HG02973 (cell line): ENCODE results near the gene KCNB1.
"Not testable (repeated sequence)": the region's sequence is repeated elsewhere in the genome, so short reads cannot be mapped to it uniquely, and the experiment has no call there.

Experiments used
- ATAC-seq: cut with Tn5 transposase; IDR thresholded peaks from one replicate; pipeline ENCODE4 v1.9.1; 2021; ENCODE audit warnings: moderate library complexity; ENCODE audit not compliant: unreplicated experiment

The KCNB1 gene

GRCh38 chr20:49411221-49411925 lies 71.1 kb downstream of the KCNB1 start:
- no peak for ATAC-seq

- not testable (repeated sequence) for ATAC-seq
These were observed 72.4 kb downstream of the KCNB1 start for GRCh38 chr20:49409975-49410621.

GRCh38 chr20:49409302-49409974 lies 73.0 kb downstream of the KCNB1 start:
- ATAC-seq: no peak

- ATAC-seq: no peak
These were observed 73.9 kb downstream of the KCNB1 start for GRCh38 chr20:49408509-49409104.

GRCh38 chr20:49406666-49407065 lies 75.8 kb downstream of the KCNB1 start:
- ATAC-seq: no peak

GRCh38 chr20:49405696-49406095 lies 76.8 kb downstream of the KCNB1 start:
- ATAC-seq: no peak

- no peak for ATAC-seq
These were observed 77.3 kb downstream of the KCNB1 start for GRCh38 chr20:49405062-49405683.

- no peak for ATAC-seq
These were observed 78.0 kb downstream of the KCNB1 start for GRCh38 chr20:49404461-49404860.

GRCh38 chr20:49403911-49404310 lies 78.6 kb downstream of the KCNB1 start:
- ATAC-seq: no peak

- no peak for ATAC-seq
These were observed 79.5 kb downstream of the KCNB1 start for GRCh38 chr20:49403012-49403411.

- no peak for ATAC-seq
These were observed 81.6 kb downstream of the KCNB1 start for GRCh38 chr20:49400904-49401303.

GRCh38 chr20:49400410-49400809 lies 82.1 kb downstream of the KCNB1 start:
- ATAC-seq: no peak

- ATAC-seq: no peak
These were observed 83.1 kb downstream of the KCNB1 start for GRCh38 chr20:49399329-49399728.

GRCh38 chr20:49398401-49399144 lies 83.9 kb downstream of the KCNB1 start:
- ATAC-seq: no peak

GRCh38 chr20:49397525-49397924 lies 84.9 kb downstream of the KCNB1 start:
- ATAC-seq: no peak

GRCh38 chr20:49396230-49396629 lies 86.2 kb downstream of the KCNB1 start:
- no peak for ATAC-seq

GRCh38 chr20:49395659-49396058 lies 86.8 kb downstream of the KCNB1 start:
- no peak for ATAC-seq

GRCh38 chr20:49395183-49395582 lies 87.3 kb downstream of the KCNB1 start:
- no peak for ATAC-seq

- no peak for ATAC-seq
These were observed 87.7 kb downstream of the KCNB1 start for GRCh38 chr20:49394757-49395156.

GRCh38 chr20:49394264-49394663 lies 88.2 kb downstream of the KCNB1 start:
- no peak for ATAC-seq

GRCh38 chr20:49393803-49394202 lies 88.7 kb downstream of the KCNB1 start:
- ATAC-seq: no peak
